Left ventricle myocardium inferior (tissue), 1 donor: ENCODE measurements around the gene SDR42E2. TPM values are rescaled to one million over a fixed set of nuclear protein-coding genes. Genes with fewer than 3 reads are reported as not detected.

ENCODE experiments used
- DNase-seq: peaks from one replicate; pipeline ENCODE4 v3.0.0-alpha.2; 2020
- H3K27ac ChIP-seq: fragments of 200-600 bp; replicated peaks from 2 replicates; pipeline ENCODE4 v1.8.0; 2021
- H3K27me3 ChIP-seq: fragments of 200-600 bp; 2 replicates; pipeline ENCODE4 v1.8.0; 2021; ENCODE audit warnings: low read depth
- H3K36me3 ChIP-seq: fragments of 200-600 bp; 2 replicates; pipeline ENCODE4 v1.8.0; 2021
- H3K4me1 ChIP-seq: fragments of 200-600 bp; 2 replicates; pipeline ENCODE4 v1.8.0; 2021
- H3K4me3 ChIP-seq: fragments of 200-600 bp; 2 replicates; pipeline ENCODE4 v1.8.0; 2021; ENCODE audit warnings: mild to moderate bottlenecking, moderate library complexity
- H3K9me3 ChIP-seq: fragments of 200-600 bp; replicated peaks from 2 replicates; pipeline ENCODE4 v1.8.0; 2021
- intact Hi-C: fragments of 100-400 bp; cut with micrococcal nuclease; formaldehyde crosslinking; loops from one replicate; pipeline ENCODE4 v1.11.0; 2022
- total RNA-seq: library from RNA; stranded (reverse); fragmentation: NEBNext Ultra II Directional; extraction: Animal tissue kit (Norgen Biotek cat#: 25700); gene quantifications from one replicate; pipeline ENCODE4 v1.2.1, GENCODE V29; 2021
- TF ChIP-seq, protein P1 (sequence below): fragments of 200-600 bp; IDR thresholded peaks from 2 replicates; pipeline ENCODE4 v1.8.0; 2021; ENCODE audit warnings: antibody characterized with exemption, mild to moderate bottlenecking, borderline replicate concordance
- donor health status: DM: no; HTN: yes; CAD: no; lungs with severe emphysema.

SDR42E2 gene
- total RNA-seq, 1 donor from 2014 or later, result 0.08 TPM

DNA sequence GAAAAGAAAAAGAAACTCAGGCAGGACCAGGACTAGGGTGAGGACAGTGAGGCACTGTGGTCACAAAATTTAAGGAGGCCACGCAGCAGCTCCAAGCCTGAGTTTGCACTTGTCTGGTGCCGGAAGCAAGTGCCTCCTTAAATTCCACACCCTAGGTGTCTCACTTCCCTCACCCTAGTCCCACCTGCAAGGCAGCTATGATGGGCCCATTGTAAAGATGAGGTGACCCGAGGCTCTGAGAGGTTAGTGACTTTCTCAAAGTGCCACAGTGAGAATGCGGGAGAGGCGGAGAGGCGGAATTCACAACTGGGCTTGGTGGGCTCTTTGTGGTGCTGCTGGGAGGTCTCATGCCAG lies 22.3 kb downstream of the SDR42E2 start:
- TF ChIP-seq, protein P1, sequence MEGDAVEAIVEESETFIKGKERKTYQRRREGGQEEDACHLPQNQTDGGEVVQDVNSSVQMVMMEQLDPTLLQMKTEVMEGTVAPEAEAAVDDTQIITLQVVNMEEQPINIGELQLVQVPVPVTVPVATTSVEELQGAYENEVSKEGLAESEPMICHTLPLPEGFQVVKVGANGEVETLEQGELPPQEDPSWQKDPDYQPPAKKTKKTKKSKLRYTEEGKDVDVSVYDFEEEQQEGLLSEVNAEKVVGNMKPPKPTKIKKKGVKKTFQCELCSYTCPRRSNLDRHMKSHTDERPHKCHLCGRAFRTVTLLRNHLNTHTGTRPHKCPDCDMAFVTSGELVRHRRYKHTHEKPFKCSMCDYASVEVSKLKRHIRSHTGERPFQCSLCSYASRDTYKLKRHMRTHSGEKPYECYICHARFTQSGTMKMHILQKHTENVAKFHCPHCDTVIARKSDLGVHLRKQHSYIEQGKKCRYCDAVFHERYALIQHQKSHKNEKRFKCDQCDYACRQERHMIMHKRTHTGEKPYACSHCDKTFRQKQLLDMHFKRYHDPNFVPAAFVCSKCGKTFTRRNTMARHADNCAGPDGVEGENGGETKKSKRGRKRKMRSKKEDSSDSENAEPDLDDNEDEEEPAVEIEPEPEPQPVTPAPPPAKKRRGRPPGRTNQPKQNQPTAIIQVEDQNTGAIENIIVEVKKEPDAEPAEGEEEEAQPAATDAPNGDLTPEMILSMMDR, result no peak
- no peak for DNase-seq
- intact Hi-C loops, result no loop called here

DNA sequence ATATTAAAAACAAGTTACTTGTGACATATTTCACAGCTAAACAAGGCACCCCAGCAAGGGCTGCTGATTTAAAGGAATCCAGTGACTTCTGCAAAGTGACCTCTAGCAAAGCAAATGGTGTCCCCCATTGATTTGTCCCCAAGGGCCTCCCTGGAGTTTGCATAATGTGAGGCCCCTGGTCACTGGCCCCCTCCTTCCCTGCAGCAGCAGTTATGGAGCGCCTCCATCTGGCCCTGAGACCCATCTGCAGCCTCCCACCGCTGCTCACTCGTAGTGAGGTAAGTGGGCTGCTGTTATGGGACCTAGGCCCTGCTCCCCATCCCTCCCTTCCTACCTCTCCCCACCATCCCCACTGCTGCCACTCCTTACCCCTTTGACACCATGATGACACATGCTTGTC lies 24.2 kb downstream of the SDR42E2 start:
- TF ChIP-seq, protein P1, result no peak
- H3K27me3 ChIP-seq, result no peaks in the 10 kb centered on the region
- H3K9me3 ChIP-seq, result no peaks in the 10 kb centered on the region
- intact Hi-C loops, result loop anchor here (5.0 kb wide), 1 partner anchor 184 kb away; the partner anchor contains the start of gene PDZD9
- H3K27ac ChIP-seq, result no peak overlapping the region
- H3K36me3 ChIP-seq, result no peaks in the 10 kb centered on the region
- H3K4me3 ChIP-seq, result no peak overlapping the region
- peaks cover 24% of the 10 kb centered on the region for H3K4me1 ChIP-seq
- DNase-seq, result no peak

More for the DNA sequence above, 22.3 kb downstream of the SDR42E2 start:
- Histone ChIP-seq H3K36me3 (no peaks in the 10 kb centered on the region), H3K4me1 (peaks cover 15% of the 10 kb centered on the region), H3K27me3 (no peaks in the 10 kb centered on the region), H3K27ac (no peak overlapping the region), H3K4me3 (no peak overlapping the region), H3K9me3 (no peaks in the 10 kb centered on the region)

DNA sequence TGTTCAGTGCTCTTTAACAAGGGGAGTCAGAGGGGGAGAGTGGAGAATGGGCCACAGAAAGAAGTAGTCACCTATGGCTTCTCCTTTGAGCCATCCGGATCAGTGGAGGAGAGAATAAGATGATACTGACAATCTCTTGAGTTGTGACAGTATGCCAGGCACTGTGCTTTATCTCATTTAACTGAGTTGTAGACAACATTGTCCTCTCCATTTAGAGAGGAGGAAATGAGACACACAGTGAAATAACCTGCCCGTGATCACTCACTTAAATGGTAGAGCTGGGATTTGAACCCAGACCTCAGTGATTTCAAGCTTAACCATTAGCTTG lies 25.9 kb downstream of the SDR42E2 start:
- Histone ChIP-seq H3K9me3 (no peaks in the 10 kb centered on the region), H3K27ac (peak overlapping the region; percentile 95), H3K36me3 (no peaks in the 10 kb centered on the region), H3K4me3 (no peak overlapping the region), H3K27me3 (no peaks in the 10 kb centered on the region), H3K4me1 (peaks cover 41% of the 10 kb centered on the region)
- DNase-seq, result no peak
- TF ChIP-seq, protein P1, result no peak
- intact Hi-C loops, result loop anchor here (5.0 kb wide), 1 partner anchor 186 kb away; the partner anchor contains the start of gene PDZD9

DNA sequence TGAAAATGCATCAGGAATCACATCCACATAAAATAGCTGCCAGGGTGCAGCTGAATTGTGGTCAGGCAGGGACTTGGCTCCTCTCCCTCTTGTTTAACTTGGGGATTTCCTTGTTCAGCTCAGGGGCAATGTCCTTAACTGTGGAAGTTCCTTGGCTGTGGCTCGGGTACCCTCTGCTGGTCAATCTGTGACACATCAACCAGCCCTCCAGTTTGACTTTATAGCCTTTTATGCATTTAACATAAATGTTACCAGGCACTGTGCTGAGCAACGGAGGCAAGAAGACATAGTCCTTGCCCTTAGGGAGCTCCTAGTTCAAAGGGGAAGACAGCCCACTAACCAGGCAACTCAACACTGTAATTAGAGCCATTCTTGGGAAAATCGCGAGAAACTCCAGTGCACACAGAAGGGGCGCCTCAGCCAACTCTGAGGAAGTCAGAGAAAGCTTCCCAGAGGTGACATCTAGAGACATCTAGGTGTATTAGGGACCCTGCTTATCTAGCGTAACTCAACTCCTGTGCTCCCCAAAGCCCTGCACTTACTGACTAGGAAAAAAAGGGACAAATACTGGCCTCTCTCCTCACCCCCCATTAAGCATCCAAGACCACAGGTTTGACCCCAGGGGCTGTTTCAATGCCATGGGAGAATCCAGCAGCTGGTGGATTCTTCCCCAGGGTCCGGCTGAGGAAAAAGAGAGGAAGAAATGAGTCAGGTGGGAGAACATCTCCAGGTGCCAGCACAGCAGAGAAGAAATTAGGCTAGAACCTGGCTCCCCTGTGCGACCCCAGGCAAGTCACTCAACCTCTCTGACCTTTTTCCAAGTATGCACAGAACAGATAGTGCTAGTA lies 26.5 kb downstream of the SDR42E2 start:
- intact Hi-C loops, result loop anchor here (5.0 kb wide), 1 partner anchor 187 kb away; the partner anchor contains the start of gene PDZD9
- TF ChIP-seq, protein P1, result peak; percentile 87
- peak overlapping the region; percentile 92 for H3K4me3 ChIP-seq
- peaks cover 43% of the 10 kb centered on the region for H3K4me1 ChIP-seq
- no peaks in the 10 kb centered on the region for H3K27me3 ChIP-seq
- H3K27ac ChIP-seq, result peak overlapping the region; percentile 95
- no peaks in the 10 kb centered on the region for H3K36me3 ChIP-seq
- H3K9me3 ChIP-seq, result no peaks in the 10 kb centered on the region
- DNase-seq, result peak; percentile 43

DNA sequence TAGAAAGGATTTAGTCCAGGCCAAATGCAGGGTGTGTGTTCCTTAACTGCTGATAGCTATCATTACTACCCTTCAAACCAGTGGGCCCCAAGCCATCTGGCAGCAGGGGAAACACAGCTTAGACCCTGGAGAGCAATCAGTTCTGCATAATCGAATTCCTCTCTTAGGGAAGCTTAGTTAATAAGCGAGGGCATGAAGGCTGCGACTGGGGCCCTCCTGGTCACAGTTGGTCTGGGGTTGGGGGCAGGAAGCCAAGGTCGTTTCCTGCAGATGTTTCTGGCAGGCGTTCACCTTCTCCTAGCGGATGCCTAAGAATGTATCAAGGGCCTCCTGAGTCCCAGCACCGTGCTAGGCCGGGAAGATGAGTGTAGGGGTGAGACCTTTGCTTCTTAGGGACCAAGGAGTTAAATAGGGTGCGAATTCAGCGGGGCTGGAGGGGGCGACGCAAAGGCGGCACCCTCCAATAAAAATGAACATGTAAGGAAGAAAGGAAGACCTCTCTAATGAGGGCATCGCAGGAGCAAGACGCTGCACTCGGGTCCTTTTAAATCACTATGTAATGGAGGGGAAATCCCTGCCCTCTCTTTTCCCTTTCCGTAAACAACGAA lies 27.3 kb downstream of the SDR42E2 start:
- intact Hi-C loops, result loop anchor here (5.0 kb wide), 1 partner anchor 187 kb away; the partner anchor contains the start of gene PDZD9
- TF ChIP-seq, protein P1, result no peak
- Histone ChIP-seq H3K36me3 (no peaks in the 10 kb centered on the region), H3K9me3 (no peaks in the 10 kb centered on the region), H3K4me3 (peak overlapping the region; percentile 92), H3K27ac (peak overlapping the region; percentile 95), H3K4me1 (peaks cover 43% of the 10 kb centered on the region), H3K27me3 (no peaks in the 10 kb centered on the region)
- peak; percentile 66 for DNase-seq
